ENCODE measurements around the gene SPATA31A6.
"Not testable (repeated sequence)": the region's sequence is repeated elsewhere in the genome, so short reads cannot be mapped to it uniquely, and the experiment has no call there.

The SPATA31A6 gene

GRCh38 chr9:42183359-42183758 is at the start of gene SPATA31A6:
SPATA31A6 (plus strand) TSS chr9:42183659; CDS start chr9:42183688, 29 bp downstream.
- DNase-seq (ENCODE audit: low read depth in 2 of 2), result not testable (repeated sequence)

GRCh38 chr9:42160299-42160698 is 23.2 kb upstream of the SPATA31A6 start:
- DNase-seq (ENCODE audit: low read depth in 2 of 2), result not testable (repeated sequence)

GRCh38 chr9:42219861-42220260 is 36.4 kb downstream of the SPATA31A6 start:
- DNase-seq (ENCODE audit: low read depth in 2 of 2), result not testable (repeated sequence)

GRCh38 chr9:42223230-42223629 is 39.8 kb downstream of the SPATA31A6 start:
- DNase-seq (ENCODE audit: low read depth in 2 of 2), result not testable (repeated sequence)

- DNase-seq (ENCODE audit: low read depth in 2 of 2), result not testable (repeated sequence)
Measured at GRCh38 chr9:42233031-42233430, 49.6 kb downstream of the SPATA31A6 start.

- not testable (repeated sequence) for DNase-seq (ENCODE audit: low read depth in 2 of 2)
Measured at GRCh38 chr9:42234610-42235009, 51.2 kb downstream of the SPATA31A6 start.

- DNase-seq (ENCODE audit: low read depth in 2 of 2), result not testable (repeated sequence)
Measured at GRCh38 chr9:42235352-42235991, 52.0 kb downstream of the SPATA31A6 start.

GRCh38 chr9:42236097-42236496 is 52.6 kb downstream of the SPATA31A6 start:
- DNase-seq (ENCODE audit: low read depth in 2 of 2), result not testable (repeated sequence)

GRCh38 chr9:42237381-42237780 is 53.9 kb downstream of the SPATA31A6 start:
- DNase-seq (ENCODE audit: low read depth in 2 of 2), result not testable (repeated sequence)

- not testable (repeated sequence) for DNase-seq (ENCODE audit: low read depth in 2 of 2)
Measured at GRCh38 chr9:42238862-42239261, 55.4 kb downstream of the SPATA31A6 start.
